WERI-Rb-1 (cell line): ENCODE data around the gene TAF5L.

Experiments
- DNase-seq: peaks from one replicate; pipeline ENCODE4 v3.0.0-alpha.2; 2020
- H3K27ac ChIP-seq: fragments of 250-450 bp; sonication (Bioruptor Pico); 2 replicates; pipeline ENCODE4 v1.5.1; 2020; ENCODE audit warnings: mild to moderate bottlenecking, moderate library complexity
- H3K27me3 ChIP-seq: fragments of 250-450 bp; sonication (Bioruptor Pico); 2 replicates; pipeline ENCODE4 v1.5.1; 2021; ENCODE audit warnings: mild to moderate bottlenecking, low read depth, moderate library complexity; ENCODE audit not compliant: insufficient read depth, severe bottlenecking
- H3K36me3 ChIP-seq: fragments of 250-450 bp; sonication (Bioruptor Pico); 2 replicates; pipeline ENCODE4 v1.5.1; 2020; ENCODE audit warnings: mild to moderate bottlenecking, moderate library complexity
- H3K4me3 ChIP-seq: 2 replicates; pipeline ENCODE4 v1.5.1; 2011; ENCODE audit warnings: low read depth, mild to moderate bottlenecking, control low read depth, low read length
- H3K9me3 ChIP-seq: fragments of 250-450 bp; sonication (Bioruptor Pico); 2 replicates; pipeline ENCODE4 v1.5.1; 2021; ENCODE audit warnings: mild to moderate bottlenecking, moderate library complexity; ENCODE audit not compliant: severe bottlenecking
- TF ChIP-seq, protein P1 (sequence below): IDR thresholded peaks from 2 replicates; pipeline ENCODE4 v1.5.1; 2011; ENCODE audit warnings: low read depth, mild to moderate bottlenecking, control low read depth, inconsistent platforms, low read length

Gene TAF5L

GRCh38 chr1:229642376-229642775, 16.5 kb upstream of the TAF5L start:
- Histone ChIP-seq H3K27ac (no peak overlapping the region), H3K4me3 (no peak overlapping the region), H3K9me3 (no peaks in the 10 kb centered on the region), H3K27me3 (no peaks in the 10 kb centered on the region), H3K36me3 (peaks cover 6% of the 10 kb centered on the region; the same call in 1 of the 2 replicates)
- DNase-seq, result no peak
- TF ChIP-seq, protein P1, sequence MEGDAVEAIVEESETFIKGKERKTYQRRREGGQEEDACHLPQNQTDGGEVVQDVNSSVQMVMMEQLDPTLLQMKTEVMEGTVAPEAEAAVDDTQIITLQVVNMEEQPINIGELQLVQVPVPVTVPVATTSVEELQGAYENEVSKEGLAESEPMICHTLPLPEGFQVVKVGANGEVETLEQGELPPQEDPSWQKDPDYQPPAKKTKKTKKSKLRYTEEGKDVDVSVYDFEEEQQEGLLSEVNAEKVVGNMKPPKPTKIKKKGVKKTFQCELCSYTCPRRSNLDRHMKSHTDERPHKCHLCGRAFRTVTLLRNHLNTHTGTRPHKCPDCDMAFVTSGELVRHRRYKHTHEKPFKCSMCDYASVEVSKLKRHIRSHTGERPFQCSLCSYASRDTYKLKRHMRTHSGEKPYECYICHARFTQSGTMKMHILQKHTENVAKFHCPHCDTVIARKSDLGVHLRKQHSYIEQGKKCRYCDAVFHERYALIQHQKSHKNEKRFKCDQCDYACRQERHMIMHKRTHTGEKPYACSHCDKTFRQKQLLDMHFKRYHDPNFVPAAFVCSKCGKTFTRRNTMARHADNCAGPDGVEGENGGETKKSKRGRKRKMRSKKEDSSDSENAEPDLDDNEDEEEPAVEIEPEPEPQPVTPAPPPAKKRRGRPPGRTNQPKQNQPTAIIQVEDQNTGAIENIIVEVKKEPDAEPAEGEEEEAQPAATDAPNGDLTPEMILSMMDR, result no peak

GRCh38 chr1:229641306-229641705, 15.4 kb upstream of the TAF5L start:
- Histone ChIP-seq H3K4me3 (no peak overlapping the region), H3K27me3 (no peaks in the 10 kb centered on the region), H3K36me3 (peaks cover 6% of the 10 kb centered on the region; the same call in 1 of the 2 replicates), H3K9me3 (no peaks in the 10 kb centered on the region), H3K27ac (no peak overlapping the region)
- no peak for DNase-seq
- TF ChIP-seq, protein P1, result no peak

DNA sequence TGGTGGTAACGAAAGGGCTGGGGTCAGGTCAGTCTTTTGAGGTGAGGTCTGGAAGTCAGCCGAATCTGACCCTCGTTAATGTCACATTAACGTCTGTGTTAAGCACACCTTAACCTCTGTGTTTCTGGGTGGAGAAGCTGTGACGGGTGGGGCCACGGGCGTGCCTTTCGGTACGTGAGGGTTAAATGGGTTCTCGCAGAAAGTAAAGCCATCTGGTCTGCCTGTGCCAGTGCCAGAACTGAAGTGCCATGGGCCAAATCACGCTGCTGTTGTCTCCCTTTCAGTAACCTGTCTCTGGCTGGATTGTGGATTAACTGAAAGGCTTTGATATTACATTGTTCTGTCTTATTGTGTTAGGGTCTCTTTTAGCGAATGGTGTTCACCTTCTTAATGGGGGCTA, 14.5 kb upstream of the TAF5L start:
- TF ChIP-seq, protein P1, result no peak
- no peak overlapping the region for H3K27ac ChIP-seq
- no peaks in the 10 kb centered on the region for H3K27me3 ChIP-seq
- H3K4me3 ChIP-seq, result no peak overlapping the region
- peaks cover 6% of the 10 kb centered on the region; the same call in 1 of the 2 replicates for H3K36me3 ChIP-seq
- no peak for DNase-seq
- H3K9me3 ChIP-seq, result no peaks in the 10 kb centered on the region

GRCh38 chr1:229637746-229638145, 11.8 kb upstream of the TAF5L start:
- Histone ChIP-seq H3K9me3 (no peaks in the 10 kb centered on the region), H3K36me3 (peaks cover 3% of the 10 kb centered on the region; the same call in 1 of the 2 replicates), H3K4me3 (no peak overlapping the region), H3K27ac (no peak overlapping the region), H3K27me3 (no peaks in the 10 kb centered on the region)
- TF ChIP-seq, protein P1, result no peak
- DNase-seq, result no peak

- peaks cover 3% of the 10 kb centered on the region; the same call in 1 of the 2 replicates for H3K36me3 ChIP-seq
- no peaks in the 10 kb centered on the region for H3K27me3 ChIP-seq
- H3K9me3 ChIP-seq, result no peaks in the 10 kb centered on the region
- no peak overlapping the region for H3K4me3 ChIP-seq
- no peak overlapping the region for H3K27ac ChIP-seq
- DNase-seq, result no peak
- TF ChIP-seq, protein P1, result no peak
Observed at GRCh38 chr1:229636042-229636441, 10.1 kb upstream of the TAF5L start.

DNA sequence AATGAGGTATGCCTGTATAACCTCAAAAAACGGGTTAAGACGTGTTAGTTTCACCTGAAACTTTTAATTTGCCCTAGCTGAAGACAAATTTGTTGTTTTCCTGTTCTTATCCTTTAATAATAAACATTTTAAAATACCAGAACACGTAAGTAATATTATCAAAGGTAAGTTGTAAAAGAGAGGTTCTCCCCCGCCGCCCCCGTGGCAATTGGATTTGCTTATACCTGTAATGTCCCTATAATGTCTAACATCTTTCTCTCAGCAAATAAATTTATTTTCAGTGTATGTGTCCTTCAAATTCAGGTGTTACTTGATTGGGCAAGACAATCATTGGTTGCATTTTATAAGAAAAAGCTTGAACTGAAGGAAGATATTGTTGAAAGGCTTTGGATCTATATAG, 6.0 kb upstream of the TAF5L start:
- Histone ChIP-seq H3K4me3 (no peak overlapping the region), H3K27me3 (no peaks in the 10 kb centered on the region), H3K9me3 (no peaks in the 10 kb centered on the region), H3K36me3 (no peaks in the 10 kb centered on the region; the same call in 1 of the 2 replicates), H3K27ac (no peak overlapping the region)
- no peak for DNase-seq
- TF ChIP-seq, protein P1, result no peak
